IPS-20b (cell line): ENCODE results near the gene RAD9A.
A peak's percentile ranks its signal among the peaks of the same experiment; 100 is the strongest.

Source experiments
- H3K27ac ChIP-seq: one replicate; pipeline ENCODE4 v1.5.1; 2013; ENCODE audit warnings: low read length
- H3K27me3 ChIP-seq: 2 replicates; pipeline ENCODE4 v1.6.1; 2013; ENCODE audit warnings: mild to moderate bottlenecking, low read length, inconsistent platforms; ENCODE audit not compliant: insufficient read depth
- H3K36me3 ChIP-seq: 2 replicates; pipeline ENCODE4 v1.6.1; 2013; ENCODE audit warnings: low read depth, mild to moderate bottlenecking, inconsistent platforms, low read length, moderate library complexity; ENCODE audit not compliant: insufficient read depth
- H3K4me1 ChIP-seq: 2 replicates; pipeline ENCODE4 v1.6.1; 2013; ENCODE audit warnings: mild to moderate bottlenecking, control low read depth, inconsistent platforms, low read length, moderate library complexity; ENCODE audit not compliant: insufficient read depth
- H3K4me3 ChIP-seq: 2 replicates; pipeline ENCODE4 v1.5.1; 2013; ENCODE audit warnings: mild to moderate bottlenecking, low read length, inconsistent platforms
- H3K9ac ChIP-seq: 2 replicates; pipeline ENCODE4 v1.6.1; 2013; ENCODE audit warnings: low read depth, mild to moderate bottlenecking, inconsistent platforms, low read length, moderate library complexity
- H3K9me3 ChIP-seq: 2 replicates; pipeline ENCODE4 v1.6.1; 2013; ENCODE audit warnings: mild to moderate bottlenecking, low read depth, low read length, inconsistent platforms; ENCODE audit not compliant: insufficient read depth

The RAD9A gene

GRCh38 chr11:67371911-67372320 lies 19.9 kb upstream of the RAD9A start:
- Histone ChIP-seq H3K27ac (no peak overlapping the region), H3K27me3 (peaks cover 79% of the 10 kb centered on the region), H3K9ac (no peak overlapping the region), H3K4me3 (peak overlapping the region; percentile 60), H3K36me3 (no peaks in the 10 kb centered on the region), H3K4me1 (peaks cover 20% of the 10 kb centered on the region; the same call in 1 of the 2 replicates), H3K9me3 (no peaks in the 10 kb centered on the region)

GRCh38 chr11:67372321-67372992 lies 19.3 kb upstream of the RAD9A start:
- Histone ChIP-seq H3K9ac (no peak overlapping the region), H3K4me1 (peaks cover 23% of the 10 kb centered on the region; the same call in 1 of the 2 replicates), H3K4me3 (peak overlapping the region; percentile 68), H3K27ac (no peak overlapping the region), H3K36me3 (no peaks in the 10 kb centered on the region), H3K27me3 (peaks cover 85% of the 10 kb centered on the region), H3K9me3 (no peaks in the 10 kb centered on the region)

- H3K27me3 ChIP-seq, result peaks cover 89% of the 10 kb centered on the region
- no peaks in the 10 kb centered on the region for H3K9me3 ChIP-seq
- H3K9ac ChIP-seq, result peak within 1 kb of the TSS; percentile 48; the same call in 1 of the 2 replicates
- H3K4me1 ChIP-seq, result peaks cover 23% of the 10 kb centered on the region; the same call in 1 of the 2 replicates
- peak within 1 kb of the TSS; percentile 68 for H3K4me3 ChIP-seq
- H3K27ac ChIP-seq, result no peak within 1 kb of the TSS
- H3K36me3 ChIP-seq, result no peaks in the 10 kb centered on the region
Observed at GRCh38 chr11:67372993-67373647, 18.7 kb upstream of the RAD9A start, which contains the start of gene CLCF1. CLCF1 (minus strand) TSS chr11:67373598; CDS start chr11:67373539, 59 bp downstream.

- H3K4me1 ChIP-seq, result peaks cover 23% of the 10 kb centered on the region; the same call in 1 of the 2 replicates
Observed at GRCh38 chr11:67373648-67374570, 17.9 kb upstream of the RAD9A start.

GRCh38 chr11:67374571-67375281 lies 17.1 kb upstream of the RAD9A start:
- Histone ChIP-seq H3K9me3 (no peaks in the 10 kb centered on the region), H3K36me3 (no peaks in the 10 kb centered on the region), H3K4me1 (peaks cover 23% of the 10 kb centered on the region), H3K9ac (peak overlapping the region; percentile 48; the same call in 1 of the 2 replicates), H3K27me3 (peaks cover 84% of the 10 kb centered on the region), H3K27ac (no peak overlapping the region), H3K4me3 (peak overlapping the region; percentile 68)

More at GRCh38 chr11:67373648-67374570, 17.9 kb upstream of the RAD9A start:
- Histone ChIP-seq H3K36me3 (no peaks in the 10 kb centered on the region), H3K4me3 (peak overlapping the region; percentile 68), H3K27me3 (peaks cover 88% of the 10 kb centered on the region), H3K27ac (no peak overlapping the region), H3K9ac (peak overlapping the region; percentile 48; the same call in 1 of the 2 replicates), H3K9me3 (no peaks in the 10 kb centered on the region)

- Histone ChIP-seq H3K27me3 (peaks cover 78% of the 10 kb centered on the region), H3K4me1 (peaks cover 23% of the 10 kb centered on the region)
Observed at GRCh38 chr11:67375320-67376055, 16.3 kb upstream of the RAD9A start.

GRCh38 chr11:67376063-67376820 lies 15.5 kb upstream of the RAD9A start:
- Histone ChIP-seq H3K27ac (no peak overlapping the region), H3K9ac (0 out of 2 replicates have a peak overlapping the region, but pooled peaks have one; percentile 21), H3K9me3 (no peaks in the 10 kb centered on the region), H3K27me3 (peaks cover 70% of the 10 kb centered on the region), H3K36me3 (no peaks in the 10 kb centered on the region), H3K4me1 (peaks cover 18% of the 10 kb centered on the region), H3K4me3 (peak overlapping the region; percentile 63)

More at GRCh38 chr11:67375320-67376055, 16.3 kb upstream of the RAD9A start:
- H3K27ac ChIP-seq, result no peak overlapping the region
- no peaks in the 10 kb centered on the region for H3K9me3 ChIP-seq
- H3K9ac ChIP-seq, result no peak overlapping the region
- H3K36me3 ChIP-seq, result no peaks in the 10 kb centered on the region
- H3K4me3 ChIP-seq, result peak overlapping the region; percentile 63

GRCh38 chr11:67376873-67377808 lies 14.6 kb upstream of the RAD9A start:
- peaks cover 18% of the 10 kb centered on the region for H3K4me1 ChIP-seq
- peaks cover 61% of the 10 kb centered on the region for H3K27me3 ChIP-seq
- peak overlapping the region; percentile 63; the same call in 1 of the 2 replicates for H3K4me3 ChIP-seq
- no peaks in the 10 kb centered on the region for H3K9me3 ChIP-seq
- no peak overlapping the region for H3K9ac ChIP-seq
- H3K27ac ChIP-seq, result no peak overlapping the region
- no peaks in the 10 kb centered on the region for H3K36me3 ChIP-seq

- Histone ChIP-seq H3K27ac (no peak overlapping the region), H3K9ac (no peak overlapping the region)
Observed at GRCh38 chr11:67378544-67378943, 13.2 kb upstream of the RAD9A start.

More at GRCh38 chr11:67378544-67378943, 13.2 kb upstream of the RAD9A start:
- peaks cover 55% of the 10 kb centered on the region for H3K27me3 ChIP-seq
- peaks cover 18% of the 10 kb centered on the region for H3K4me1 ChIP-seq
- no peak overlapping the region for H3K4me3 ChIP-seq
- no peaks in the 10 kb centered on the region for H3K9me3 ChIP-seq
- no peaks in the 10 kb centered on the region for H3K36me3 ChIP-seq
